Stomach (tissue), 4 donors: ENCODE data around the gene CYTL1.

Source experiments
- EP300 ChIP-seq: sonication (generic); formaldehyde crosslinking; IDR thresholded peaks from one replicate; pipeline ENCODE4 v1.6.1; 2017; ENCODE audit warnings: antibody characterized with exemption
- POLR2A ChIP-seq, 4 donors: fragments of 450-650 bp; IDR thresholded peaks; one replicate each; pipeline ENCODE4 v1.6.1; 2016; ENCODE audit warnings: antibody characterized with exemption in 4 of 4, control low read depth in 2 of 4, mild to moderate bottlenecking in 1 of 4, moderate library complexity in 1 of 4
- POLR2AphosphoS5 ChIP-seq, 3 donors: sonication (generic); formaldehyde crosslinking; IDR thresholded peaks; one replicate each; pipeline ENCODE4 v1.6.1; 2016; ENCODE audit warnings: antibody characterized with exemption in 3 of 3
- TF ChIP-seq, protein P1 (sequence below), 7 experiments: fragments of 450-650 bp in 4 of 7; fragments of 200-600 bp in 3 of 7; sonication (generic) in 3 of 7; IDR thresholded peaks; one replicate each; pipeline ENCODE4 v1.5.1; 2016 to 2019; ENCODE audit warnings: antibody characterized with exemption in 7 of 7, control low read depth in 2 of 7, mild to moderate bottlenecking in 1 of 7

DNA sequence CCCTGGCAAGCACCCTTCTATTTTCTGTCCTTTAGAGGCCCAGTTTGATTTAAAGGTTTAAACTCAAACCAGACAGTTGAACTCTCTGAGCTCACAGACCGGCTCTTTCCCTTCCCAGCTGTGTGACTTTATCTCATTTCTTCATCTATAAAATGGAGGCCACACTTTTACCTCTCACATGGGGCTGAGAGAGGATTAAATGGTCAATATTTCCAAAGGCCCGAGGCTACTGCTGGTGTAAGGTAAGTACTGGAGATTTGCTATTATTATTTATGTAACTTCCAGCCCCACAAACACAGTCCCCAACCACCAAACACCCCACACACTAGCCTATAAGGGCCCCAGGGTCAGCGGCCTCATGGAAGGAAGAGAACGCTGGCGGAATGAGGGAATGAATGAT, 13.6 kb upstream of the CYTL1 start:
- TF ChIP-seq, protein P1, sequence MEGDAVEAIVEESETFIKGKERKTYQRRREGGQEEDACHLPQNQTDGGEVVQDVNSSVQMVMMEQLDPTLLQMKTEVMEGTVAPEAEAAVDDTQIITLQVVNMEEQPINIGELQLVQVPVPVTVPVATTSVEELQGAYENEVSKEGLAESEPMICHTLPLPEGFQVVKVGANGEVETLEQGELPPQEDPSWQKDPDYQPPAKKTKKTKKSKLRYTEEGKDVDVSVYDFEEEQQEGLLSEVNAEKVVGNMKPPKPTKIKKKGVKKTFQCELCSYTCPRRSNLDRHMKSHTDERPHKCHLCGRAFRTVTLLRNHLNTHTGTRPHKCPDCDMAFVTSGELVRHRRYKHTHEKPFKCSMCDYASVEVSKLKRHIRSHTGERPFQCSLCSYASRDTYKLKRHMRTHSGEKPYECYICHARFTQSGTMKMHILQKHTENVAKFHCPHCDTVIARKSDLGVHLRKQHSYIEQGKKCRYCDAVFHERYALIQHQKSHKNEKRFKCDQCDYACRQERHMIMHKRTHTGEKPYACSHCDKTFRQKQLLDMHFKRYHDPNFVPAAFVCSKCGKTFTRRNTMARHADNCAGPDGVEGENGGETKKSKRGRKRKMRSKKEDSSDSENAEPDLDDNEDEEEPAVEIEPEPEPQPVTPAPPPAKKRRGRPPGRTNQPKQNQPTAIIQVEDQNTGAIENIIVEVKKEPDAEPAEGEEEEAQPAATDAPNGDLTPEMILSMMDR (IDR thresholded peaks at IDR 0.05), result no peak
- TF ChIP-seq POLR2A (IDR thresholded peaks at IDR 0.05) (no peak), POLR2AphosphoS5 (IDR thresholded peaks at IDR 0.05) (no peak), EP300 (no peak)
